ENCODE data around the gene CTSW.

The CTSW gene

DNA sequence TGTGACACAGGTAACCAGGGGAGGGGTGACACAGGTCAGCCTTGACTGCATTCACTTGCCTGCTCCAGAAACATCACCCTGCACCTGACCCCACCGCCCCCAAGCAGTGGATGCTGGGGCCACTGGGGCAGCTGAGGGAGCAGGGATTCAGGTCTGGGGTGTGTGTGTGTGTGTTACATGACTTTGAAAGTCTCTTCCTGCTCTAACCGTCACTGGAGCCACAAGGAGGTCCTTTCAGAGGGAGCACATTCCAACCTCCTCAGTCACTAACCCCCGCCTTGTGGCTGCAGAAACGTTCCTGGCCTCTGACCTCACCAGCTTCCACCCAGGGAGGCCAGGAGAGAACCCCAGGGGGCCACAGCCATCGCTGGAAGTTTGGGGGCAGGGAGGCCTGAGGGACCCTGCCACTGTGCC, 23.4 kb downstream of the CTSW start:
- no peak for DNase-seq (ENCODE audit: low spot score)

DNA sequence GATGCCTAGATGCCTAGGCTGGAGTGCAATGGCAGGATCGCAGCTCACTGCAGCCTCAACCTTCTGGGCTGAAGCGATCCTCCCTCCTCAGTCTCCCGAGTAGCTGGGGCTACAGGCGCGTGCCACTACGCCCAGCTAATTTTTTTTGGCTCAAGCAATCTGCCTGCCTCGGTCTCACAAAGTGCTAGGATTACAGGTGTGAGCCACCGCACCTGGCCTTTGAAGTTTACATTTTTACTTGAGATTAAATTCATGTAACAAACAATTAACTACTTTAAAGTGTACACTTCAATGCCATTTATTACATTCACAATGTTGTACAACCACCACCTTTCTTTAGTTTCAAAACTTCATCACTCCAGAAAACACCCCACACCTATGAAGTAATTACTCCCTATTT, 24.1 kb downstream of the CTSW start:
- DNase-seq (ENCODE audit: low spot score) = no peak

DNA sequence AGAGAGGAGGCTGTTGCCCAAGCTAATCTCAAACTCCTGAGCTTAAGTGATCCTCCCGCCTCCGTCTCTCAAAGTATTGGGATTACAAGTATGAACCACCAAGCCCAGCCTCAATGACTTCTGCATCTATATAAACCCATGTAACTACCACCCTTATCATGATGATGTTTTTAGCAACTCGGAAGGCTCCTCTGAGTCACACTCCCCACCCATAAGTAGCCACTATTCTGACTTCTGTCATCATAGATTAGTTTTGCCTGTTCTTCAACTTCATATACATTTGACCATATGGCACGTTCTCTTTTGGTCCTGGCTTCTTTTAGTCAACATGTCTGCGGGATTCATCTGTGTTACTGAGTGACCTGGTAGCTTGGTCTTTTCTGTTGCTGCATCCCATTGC, 27.0 kb downstream of the CTSW start:
- DNase-seq (ENCODE audit: low spot score) = no peak

DNA sequence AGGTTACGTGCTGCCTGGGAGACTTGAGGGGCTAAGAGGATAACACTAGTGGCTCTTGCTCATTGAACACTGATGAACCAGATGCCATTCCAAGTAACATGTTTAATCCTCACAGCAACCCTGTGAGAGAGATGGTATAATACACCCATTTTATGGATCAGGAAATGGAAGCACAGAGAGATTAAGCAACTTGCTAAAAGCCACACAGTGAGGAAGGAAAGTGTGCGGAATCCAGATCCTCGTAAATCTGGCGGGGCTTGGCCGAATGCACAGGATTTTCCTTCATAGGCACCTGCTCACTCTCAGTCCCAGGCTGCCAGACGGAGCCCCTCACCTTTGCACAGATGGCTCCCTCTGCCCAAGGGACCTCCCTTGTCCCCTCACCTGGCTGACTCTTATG, 28.2 kb downstream of the CTSW start:
- DNase-seq (ENCODE audit: low spot score) = no peak

DNA sequence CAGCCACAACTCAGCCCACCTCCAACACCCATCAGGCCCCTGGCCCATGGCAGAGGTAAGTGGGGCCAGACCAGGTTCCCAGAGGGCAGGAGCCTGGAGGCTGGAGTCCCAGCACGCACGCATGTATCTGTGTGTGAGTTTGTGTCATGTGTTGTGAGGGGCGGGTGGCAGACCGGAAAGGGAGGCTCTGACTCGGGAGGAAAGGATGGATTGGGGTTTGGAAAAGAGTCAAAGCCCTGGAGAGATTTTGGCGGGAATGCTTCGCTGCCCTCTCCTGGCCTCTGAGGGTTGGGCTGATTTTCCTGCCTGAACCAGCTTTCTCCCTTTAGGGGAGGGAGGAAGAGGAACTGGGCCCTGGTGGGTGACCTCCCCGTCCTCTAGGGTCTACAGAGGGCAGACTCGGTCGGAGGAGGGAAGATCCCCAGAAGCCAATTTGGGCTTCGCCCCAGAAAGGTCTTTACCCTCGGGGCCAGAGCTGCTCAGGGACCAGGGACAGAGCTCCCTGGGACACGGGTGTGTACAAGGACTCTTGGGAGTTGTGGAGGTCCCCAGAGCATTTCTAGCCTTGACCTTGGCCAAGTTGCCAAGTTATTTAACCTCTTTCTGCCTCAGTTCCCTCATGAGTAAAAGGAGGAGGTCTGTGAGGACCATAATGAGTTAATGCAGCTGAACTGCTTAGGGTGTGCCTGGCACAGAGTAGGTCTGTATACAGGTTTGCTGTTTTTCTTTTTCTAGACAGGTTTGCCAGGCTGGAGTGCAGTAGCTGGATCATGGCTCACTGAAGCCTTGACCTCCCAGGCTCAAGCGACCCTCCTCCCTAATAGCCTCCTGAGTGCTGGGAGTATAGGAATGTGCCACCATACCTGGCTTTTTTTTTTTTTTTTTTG, 32.3 kb downstream of the CTSW start:
- DNase-seq (ENCODE audit: low spot score) = peak; percentile 92

DNA sequence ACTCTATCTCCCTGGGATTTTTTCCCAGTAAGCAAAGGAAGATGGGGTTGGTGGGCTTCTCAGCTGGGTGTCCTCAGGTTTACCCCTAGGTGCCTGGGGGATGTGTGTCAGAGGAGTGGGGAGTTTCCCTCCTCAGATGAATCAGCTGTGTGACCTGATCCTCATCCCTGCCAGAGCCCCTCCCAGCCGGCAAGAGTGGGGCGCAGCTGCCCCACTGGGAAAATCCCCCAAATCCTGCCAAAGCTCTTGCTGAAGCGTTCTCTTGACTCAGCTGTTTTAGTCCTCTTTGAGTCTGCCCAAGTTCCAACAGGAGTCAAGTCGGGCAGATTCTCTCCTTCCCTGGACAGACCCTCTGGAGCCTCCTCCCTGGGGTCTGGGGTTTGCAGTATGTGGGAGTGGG, 33.2 kb downstream of the CTSW start:
- DNase-seq (ENCODE audit: low spot score) = no peak

DNA sequence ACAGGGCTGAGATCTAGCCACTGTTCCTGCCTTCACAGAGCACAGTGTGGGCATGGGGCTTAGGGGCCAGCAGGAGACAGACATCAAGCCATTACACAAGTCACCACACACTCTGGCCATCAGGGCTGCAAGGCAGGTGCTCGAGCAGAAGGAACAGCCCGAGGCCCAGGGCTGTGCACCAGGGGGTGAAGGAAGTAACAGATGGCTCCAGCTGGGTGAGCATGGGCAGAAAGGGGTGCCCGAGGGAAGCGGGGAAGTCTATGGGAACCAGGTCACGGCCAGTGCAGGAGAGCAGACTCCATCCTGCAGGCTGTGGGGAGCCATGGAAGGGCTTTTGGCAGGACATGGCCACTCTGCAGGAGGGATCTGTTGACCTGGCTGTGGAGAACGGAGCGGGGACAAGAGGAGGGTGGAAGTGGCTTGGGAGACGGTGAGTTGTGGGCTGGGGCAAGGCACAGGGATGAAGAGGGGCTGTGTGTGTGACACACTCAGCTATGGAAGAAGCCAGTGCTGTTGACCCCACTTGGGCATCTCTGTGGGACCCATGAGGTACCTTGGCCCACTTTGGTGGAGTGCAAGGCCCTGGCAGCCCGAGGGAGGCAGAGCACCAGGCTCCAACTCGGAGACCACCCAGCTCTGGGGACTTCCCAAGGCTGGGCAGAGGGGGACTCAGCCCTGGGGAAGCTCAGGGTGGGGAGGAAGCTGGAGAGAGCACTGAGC, 35.6 kb downstream of the CTSW start:
- DNase-seq (ENCODE audit: low spot score) = peak; percentile 89

DNA sequence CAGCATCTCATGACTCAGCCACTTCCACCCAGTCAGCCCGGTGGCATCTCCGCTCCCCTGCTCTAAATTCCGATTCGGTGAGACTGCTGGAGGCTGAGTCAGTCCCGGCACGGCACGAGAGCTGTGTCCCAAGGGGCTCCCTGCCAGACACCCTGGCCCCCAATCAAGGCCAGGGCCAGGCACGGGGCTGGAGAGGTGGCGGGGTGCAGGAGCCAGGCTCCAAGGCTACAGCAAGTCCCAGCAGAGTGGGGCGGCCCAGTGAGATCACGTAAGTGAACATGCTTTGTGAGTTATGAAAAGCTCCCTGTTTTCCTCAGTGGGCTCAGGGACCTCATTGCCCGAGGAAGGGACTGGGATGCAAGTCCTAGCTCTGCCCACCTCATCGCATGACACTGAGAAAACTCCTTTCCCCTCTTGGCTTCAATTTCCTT, 36.2 kb downstream of the CTSW start:
- DNase-seq (ENCODE audit: low spot score) = peak; percentile 73

DNA sequence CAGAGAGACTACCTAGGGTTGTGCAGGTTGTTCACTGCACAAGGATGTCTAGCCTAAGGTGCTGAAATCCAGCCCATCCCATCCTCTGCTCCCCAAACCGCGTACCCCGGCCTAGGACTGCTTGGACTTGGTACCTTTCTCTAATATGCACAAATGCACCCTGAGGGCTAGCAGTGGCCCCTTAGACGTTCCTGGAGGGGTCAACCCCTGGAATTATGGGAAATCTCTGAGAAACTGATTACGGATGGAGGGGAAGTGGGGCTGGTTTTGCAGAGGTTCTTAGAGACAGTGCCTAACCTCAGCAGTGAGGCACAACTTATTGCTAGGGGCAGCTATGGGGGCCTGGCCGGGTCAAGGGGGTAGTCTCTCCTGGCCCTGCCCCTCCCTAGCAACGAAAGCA, 36.8 kb downstream of the CTSW start:
- no peak for DNase-seq (ENCODE audit: low spot score)

DNA sequence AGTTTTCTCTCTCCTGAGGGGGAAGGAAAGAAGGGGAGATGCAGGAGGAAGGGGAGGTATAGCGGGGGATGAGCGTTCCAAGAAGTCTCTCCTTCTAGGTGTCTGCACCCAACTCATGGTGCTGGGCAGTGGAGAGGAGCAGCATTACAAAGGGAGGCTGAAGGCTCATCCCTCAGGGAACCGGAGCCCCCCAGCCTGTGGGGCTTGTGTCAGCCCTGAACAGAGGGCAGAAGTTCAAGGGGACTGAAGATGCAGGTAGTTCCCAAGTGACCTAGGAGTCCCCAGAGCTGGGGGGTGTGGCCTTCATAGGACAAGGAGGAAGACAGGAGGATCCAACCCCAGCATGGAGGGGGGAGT, 37.4 kb downstream of the CTSW start:
- no peak for DNase-seq (ENCODE audit: low spot score)

DNA sequence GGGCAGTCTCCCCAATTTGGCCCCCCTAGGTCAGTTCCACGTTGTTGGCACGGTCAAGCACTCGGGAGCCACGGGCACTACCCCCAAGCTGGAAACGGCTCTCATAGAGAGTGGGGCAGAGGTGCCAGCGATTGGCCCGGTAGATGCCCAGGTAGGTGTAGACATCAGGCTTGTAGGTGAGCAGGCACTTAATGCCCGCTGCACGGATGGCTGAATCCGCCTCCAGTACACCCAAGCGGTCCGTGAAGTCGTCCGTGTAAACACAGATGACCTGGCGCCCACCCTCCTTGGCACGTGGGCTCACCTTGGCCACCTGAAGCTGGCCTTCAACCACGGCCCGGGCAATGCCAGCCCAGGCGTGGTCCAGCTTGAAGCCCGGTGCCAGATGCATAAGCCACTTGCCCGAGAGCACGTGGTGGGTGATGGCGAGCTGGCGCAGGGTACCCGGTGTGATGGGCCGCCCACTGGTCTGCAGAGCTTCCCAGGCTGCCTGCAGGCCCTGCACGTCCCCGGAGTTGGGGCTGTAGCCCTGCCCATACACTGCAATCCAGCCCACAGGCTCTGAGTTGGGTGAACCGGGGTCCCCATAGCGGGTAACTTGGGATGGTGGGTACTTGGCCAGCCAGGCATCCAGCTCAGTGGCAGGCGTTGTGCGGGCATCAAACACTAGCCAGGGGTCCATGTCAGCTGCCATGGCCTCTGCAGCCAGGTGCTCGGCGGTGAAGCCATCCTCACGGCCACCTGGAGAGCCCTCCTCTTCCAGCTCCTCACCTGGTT, 38.0 kb downstream of the CTSW start:
- no peak for DNase-seq (ENCODE audit: low spot score)

DNA sequence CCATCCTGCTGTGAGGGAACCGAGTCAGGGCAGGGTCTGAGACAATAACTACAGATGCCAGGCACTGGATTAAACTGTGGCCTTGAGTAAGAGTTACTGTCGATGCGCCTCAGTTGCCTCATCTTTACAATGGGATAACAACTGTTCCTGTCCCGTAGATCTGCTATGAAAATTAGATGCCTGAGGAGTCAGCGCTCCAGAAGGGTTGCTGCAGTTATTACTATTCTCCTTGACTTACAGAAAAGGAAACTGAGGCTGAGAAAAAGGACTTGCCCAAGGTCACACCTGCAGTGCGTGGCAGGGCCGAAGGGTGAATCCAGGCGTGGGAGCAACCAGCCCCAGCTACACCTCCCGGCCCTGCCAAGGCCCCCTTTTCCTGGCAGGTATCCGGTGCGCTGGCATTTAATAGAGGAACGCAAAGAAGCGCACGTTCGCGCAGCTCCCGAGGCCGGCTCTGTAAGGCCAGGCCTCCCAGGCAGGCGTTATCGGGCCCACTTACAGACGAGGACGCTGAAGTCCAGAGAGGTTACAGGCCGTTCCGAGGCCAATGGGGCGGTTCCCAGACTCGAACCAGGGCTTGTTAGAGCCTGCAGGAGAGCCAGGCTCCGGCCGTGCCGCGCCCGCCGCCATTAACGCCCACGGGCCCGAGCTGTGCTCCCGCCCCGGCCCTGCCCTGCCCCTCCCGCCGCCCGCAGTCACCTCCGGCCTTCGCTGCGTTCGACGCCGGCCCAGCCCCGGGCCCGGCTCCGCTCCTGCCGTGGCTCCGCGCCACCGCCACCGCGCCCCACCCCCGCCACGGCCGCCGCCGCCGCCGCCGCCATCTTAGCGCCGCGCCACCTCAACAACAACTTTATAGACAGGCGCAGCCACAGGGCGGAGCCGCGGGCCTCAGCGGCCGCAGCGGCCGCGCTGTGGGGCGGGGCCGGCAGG, 38.8 kb downstream of the CTSW start, which contains the start of gene C11orf68:
Gene C11orf68, minus strand, starts transcription at position 852 of the 930 bp plus-strand sequence. Its CDS starts 31 bp downstream, at position 821.
- peak; percentile 57 for DNase-seq (ENCODE audit: low spot score)

DNA sequence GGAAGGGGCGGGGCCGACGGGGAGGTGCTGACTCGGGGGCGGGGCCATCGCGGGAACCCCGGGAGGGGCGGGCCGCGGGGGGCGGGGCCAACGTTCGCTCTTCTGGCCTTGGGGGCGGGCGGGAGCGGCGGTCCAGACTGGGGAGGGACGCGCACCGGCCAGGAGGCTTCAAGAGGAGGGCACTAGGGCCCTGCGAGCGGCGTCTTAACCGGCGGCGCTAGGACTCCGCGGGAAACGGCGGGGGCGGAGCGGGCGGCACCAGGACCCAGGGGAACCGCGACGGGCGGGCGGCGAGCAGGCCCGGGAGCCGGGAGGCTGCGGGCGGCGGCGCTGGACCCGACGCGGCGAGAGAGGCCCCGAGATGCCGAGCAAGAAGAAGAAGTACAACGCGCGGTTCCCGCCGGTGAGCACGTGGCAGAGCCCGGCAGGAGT, 39.5 kb downstream of the CTSW start, which contains the start of gene DRAP1:
Gene DRAP1, plus strand, starts transcription at position 286 of the 432 bp plus-strand sequence. Its CDS starts 76 bp downstream, at position 362.
- DNase-seq (ENCODE audit: low spot score) = peak; percentile 99

DNA sequence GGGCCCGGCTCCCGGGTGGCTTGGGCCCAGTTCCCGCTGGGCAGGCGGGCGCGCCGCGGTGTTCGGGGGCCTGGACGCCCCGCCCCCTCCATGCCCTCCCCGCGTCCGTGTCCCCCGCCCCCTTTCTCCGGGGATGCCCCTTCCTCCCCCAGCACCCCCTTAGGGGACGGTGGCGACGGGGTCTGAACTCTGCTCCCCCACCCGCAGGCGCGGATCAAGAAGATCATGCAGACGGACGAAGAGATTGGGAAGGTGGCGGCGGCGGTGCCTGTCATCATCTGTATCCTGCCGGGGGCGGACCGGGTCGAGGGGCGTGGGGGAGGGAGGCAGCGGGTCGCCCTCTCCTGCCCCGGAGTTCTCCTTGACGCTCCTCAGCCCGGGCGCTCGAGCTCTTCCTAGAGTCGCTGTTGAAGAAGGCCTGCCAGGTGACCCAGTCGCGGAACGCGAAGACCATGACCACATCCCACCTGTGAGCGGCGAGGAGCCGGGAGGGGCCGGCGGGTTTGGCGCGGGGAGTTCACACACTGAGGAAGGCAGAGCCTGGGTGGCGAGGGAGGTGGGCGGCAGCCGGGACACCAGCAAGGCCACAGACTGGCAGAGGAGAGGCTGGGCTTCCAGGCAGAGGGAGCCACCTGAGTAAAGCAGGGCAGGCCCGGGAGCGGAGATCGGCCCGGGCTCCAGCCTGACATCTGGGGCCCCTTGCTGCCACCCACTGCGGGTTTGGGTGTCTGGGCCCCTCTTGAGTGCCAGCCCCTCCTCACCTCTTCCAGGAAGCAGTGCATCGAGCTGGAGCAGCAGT, 40.1 kb downstream of the CTSW start:
- DNase-seq (ENCODE audit: low spot score) = no peak

DNA sequence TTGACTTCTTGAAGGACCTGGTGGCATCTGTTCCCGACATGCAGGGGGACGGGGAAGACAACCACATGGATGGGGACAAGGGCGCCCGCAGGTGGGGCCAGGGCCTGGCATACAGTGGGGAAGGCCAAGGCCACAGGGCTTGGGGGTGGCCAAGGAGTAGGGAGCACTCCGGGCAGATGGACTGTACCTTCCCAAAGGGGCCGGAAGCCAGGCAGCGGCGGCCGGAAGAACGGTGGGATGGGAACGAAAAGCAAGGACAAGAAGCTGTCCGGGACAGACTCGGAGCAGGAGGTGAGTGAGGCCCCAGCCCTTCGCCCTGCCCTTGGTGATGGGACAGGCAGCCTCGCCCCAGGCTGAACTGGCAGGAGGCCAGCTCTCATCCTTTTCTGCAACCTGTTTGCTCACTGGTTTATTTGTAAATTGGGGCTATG, 40.8 kb downstream of the CTSW start:
- DNase-seq (ENCODE audit: low spot score) = no peak

DNA sequence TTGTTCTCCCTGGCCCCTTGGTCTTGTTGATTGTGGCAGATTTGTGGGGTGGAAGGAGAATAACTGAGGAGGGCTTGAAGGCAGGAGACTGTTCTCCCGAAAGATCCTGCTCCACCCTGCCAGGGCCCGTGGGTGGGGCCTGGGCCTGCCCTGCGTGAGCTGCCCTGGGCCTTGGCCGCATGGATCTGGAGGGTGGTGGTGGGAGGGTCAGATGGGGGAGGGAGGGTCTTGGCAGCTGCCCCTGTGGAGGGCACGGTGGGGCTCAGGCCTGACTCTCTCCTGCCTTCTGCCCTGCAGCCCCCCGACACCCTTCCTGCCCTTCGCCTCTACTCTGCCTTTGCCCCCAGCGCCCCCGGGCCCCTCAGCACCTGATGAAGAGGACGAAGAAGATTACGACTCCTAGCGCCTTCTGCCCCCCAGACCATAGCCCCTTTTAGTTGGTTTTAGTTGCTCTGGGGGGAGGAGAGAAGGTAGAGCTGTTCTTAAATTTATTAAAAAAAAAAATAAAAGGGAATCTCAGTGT, 41.5 kb downstream of the CTSW start:
- no peak for DNase-seq (ENCODE audit: low spot score)

DNA sequence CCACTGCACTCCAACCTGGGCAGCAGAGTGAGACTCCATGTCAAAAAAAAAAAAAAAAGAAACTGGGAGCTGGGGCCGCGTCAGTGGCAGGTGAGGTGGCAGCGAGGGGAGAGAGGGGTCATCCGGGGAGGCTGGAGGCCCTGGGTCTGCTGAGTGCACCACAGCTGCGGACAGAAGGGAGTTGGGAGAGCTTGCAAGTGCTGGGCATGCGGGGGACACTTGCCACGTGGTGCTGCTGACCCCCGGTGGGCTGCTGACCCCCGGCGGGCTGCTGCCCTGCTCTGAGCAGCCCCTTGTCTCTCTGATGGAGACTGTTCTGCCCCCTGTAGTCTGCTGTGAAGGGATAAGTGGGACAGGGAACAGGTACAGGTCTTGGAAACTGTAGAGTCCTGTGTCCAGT, 42.2 kb downstream of the CTSW start:
- no peak for DNase-seq (ENCODE audit: low spot score)

DNA sequence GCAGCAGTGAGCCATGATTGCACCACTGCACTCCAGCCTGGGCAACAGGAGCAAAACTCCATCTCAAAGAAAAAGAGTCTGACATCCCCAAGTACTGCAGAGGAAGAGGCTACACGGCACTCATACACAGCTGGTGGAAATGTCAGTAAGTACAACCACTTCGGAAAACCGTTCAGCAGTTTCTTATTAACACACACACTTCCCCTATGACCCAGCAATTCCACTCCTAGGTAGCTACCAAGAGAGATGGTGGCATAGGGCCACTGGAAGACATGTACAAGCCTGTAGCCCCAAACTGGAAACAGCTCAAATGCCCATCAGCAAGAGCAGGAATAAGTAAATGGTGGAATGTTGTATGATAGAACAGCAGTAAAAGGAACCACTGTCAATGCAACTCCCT, 42.9 kb downstream of the CTSW start:
- DNase-seq (ENCODE audit: low spot score) = no peak

DNA sequence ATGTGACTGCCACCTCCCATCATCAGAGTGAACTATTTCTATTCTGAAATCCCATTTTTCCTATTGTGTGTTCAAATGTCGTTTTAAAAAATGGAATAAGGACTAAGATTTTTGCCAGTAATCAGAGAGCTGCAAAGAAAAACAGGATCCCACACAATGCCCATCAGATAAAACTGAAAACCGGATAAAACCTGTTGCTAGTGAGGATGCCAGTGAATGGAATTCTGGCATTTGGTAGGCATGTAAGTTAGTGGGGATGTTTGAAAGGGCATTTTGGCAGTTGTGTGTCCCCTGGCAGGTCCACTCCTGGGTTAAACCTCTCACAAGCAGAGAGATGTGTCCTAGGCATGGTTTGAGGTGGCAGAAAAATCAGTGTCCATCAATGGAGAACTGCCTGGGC, 45.8 kb downstream of the CTSW start:
- no peak for DNase-seq (ENCODE audit: low spot score)

DNA sequence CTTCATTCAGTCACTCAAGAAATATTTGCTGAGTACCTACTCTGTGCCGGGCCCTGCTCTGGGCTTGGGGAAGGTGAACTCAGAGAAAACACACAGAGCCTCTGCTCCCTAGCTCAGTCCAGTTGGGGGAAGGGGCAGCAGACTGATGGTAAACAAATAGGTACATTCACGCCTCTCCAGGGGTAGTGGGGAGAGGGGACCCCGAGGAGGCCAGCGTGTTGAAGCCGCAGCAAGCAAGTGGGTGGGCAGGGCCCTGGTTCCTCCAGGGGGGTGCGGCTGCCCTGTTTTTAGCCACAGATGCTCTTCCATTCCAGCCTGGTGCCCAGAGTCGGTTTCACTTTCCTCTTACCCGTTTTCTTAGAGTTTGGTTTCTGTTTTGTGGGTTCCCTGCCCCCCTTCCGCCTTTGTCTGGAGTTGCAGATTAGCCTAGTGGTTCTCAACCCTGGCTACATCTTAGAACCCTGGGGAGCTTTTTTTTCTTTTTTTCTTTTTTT, 48.3 kb downstream of the CTSW start:
- DNase-seq (ENCODE audit: low spot score) = no peak
